NOMO-1 treated with DMSO at 0.1 percent for 48 hours (cell line): ENCODE measurements around the gene SRRT.
A peak's percentile ranks its signal among the peaks of the same experiment; 100 is the strongest.

ENCODE experiments used
- DNase-seq: peaks from one replicate; lab custom pipeline; 2025; ENCODE audit not compliant: unreplicated experiment; lab: John Stamatoyannopoulos, UW

SRRT gene

GRCh38 chr7:100874577-100875355, at the start of gene SRRT:
Gene SRRT (plus strand): TSS chr7:100875103. CDS start chr7:100875591, 488 bp downstream.
- peak; percentile 98 for DNase-seq

GRCh38 chr7:100825215-100825671, 49.7 kb upstream of the SRRT start:
- DNase-seq, result no peak

- DNase-seq, result peak; percentile 47
These were observed 49.0 kb upstream of the SRRT start for GRCh38 chr7:100825751-100826513.

- DNase-seq, result no peak
These were observed 48.2 kb upstream of the SRRT start for GRCh38 chr7:100826514-100827329.

GRCh38 chr7:100827330-100828226, 47.3 kb upstream of the SRRT start, which contains the start of gene EPHB4:
Gene EPHB4 (minus strand): TSS chr7:100827523. CDS start chr7:100827030, 493 bp downstream.
- peak; percentile 22 for DNase-seq

- no peak for DNase-seq
These were observed 45.7 kb upstream of the SRRT start for GRCh38 chr7:100829150-100829716.

GRCh38 chr7:100830396-100830795, 44.5 kb upstream of the SRRT start:
- DNase-seq, result no peak

GRCh38 chr7:100832281-100832633, 42.6 kb upstream of the SRRT start:
- DNase-seq, result no peak

GRCh38 chr7:100835903-100836811, 38.7 kb upstream of the SRRT start:
- no peak for DNase-seq

- DNase-seq, result no peak
These were observed 38.1 kb upstream of the SRRT start for GRCh38 chr7:100836812-100837098.

- DNase-seq, result peak; percentile 95
These were observed 37.6 kb upstream of the SRRT start for GRCh38 chr7:100837099-100837836.

GRCh38 chr7:100839361-100839760, 35.5 kb upstream of the SRRT start:
- no peak for DNase-seq

- no peak for DNase-seq
These were observed 34.3 kb upstream of the SRRT start for GRCh38 chr7:100840470-100841100.

GRCh38 chr7:100847360-100847759, 27.5 kb upstream of the SRRT start:
- DNase-seq, result no peak

- peak; percentile 95 for DNase-seq
These were observed 22.6 kb upstream of the SRRT start, which contains the start of gene SLC12A9 for GRCh38 chr7:100852048-100852872. Gene SLC12A9 (plus strand): TSS chr7:100852713. CDS start chr7:100854198, 1,485 bp downstream.

- no peak for DNase-seq
These were observed 20.6 kb upstream of the SRRT start for GRCh38 chr7:100854146-100854895.
